Esophagus muscularis mucosa (tissue), 3 donors: Measurements from ENCODE around the gene MAGI2.

ENCODE experiments used
- POLR2A ChIP-seq: fragments of 450-650 bp; IDR thresholded peaks from one replicate; pipeline ENCODE4 v1.6.1; 2017; ENCODE audit warnings: antibody characterized with exemption, moderate library complexity, mild to moderate bottlenecking, low read depth
- TF ChIP-seq, protein P1 (sequence below), 3 experiments: fragments of 200-600 bp in 2 of 3; fragments of 450-650 bp in 1 of 3; sonication (generic) in 2 of 3; IDR thresholded peaks; one replicate each; pipeline ENCODE4 v1.5.1; 2017 to 2019; ENCODE audit warnings: antibody characterized with exemption in 3 of 3, mild to moderate bottlenecking in 2 of 3, moderate library complexity in 1 of 3

DNA sequence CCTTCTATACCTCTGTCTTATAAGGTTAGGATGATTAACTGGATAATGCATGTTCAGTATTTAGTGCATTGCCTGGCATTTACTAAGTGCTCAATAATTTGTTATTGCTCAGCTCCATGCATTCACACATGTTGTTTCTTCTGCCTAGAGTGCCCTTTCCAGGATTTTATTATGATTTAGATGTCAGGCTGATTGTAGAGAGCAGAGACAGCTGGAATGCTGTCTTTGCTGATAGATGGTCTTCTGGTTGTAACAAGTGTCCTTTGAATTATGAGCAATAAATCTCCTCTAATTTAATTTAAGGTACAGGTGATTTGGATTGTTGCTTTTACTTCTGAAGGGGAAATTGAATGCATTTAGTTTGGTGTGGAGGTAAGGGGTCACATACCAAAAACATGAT is 548.0 kb downstream of the MAGI2 start:
- TF ChIP-seq, protein P1, sequence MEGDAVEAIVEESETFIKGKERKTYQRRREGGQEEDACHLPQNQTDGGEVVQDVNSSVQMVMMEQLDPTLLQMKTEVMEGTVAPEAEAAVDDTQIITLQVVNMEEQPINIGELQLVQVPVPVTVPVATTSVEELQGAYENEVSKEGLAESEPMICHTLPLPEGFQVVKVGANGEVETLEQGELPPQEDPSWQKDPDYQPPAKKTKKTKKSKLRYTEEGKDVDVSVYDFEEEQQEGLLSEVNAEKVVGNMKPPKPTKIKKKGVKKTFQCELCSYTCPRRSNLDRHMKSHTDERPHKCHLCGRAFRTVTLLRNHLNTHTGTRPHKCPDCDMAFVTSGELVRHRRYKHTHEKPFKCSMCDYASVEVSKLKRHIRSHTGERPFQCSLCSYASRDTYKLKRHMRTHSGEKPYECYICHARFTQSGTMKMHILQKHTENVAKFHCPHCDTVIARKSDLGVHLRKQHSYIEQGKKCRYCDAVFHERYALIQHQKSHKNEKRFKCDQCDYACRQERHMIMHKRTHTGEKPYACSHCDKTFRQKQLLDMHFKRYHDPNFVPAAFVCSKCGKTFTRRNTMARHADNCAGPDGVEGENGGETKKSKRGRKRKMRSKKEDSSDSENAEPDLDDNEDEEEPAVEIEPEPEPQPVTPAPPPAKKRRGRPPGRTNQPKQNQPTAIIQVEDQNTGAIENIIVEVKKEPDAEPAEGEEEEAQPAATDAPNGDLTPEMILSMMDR (IDR thresholded peaks at IDR 0.05) = no peak
- TF ChIP-seq POLR2A = no peak
